GM21360 (cell line): ENCODE measurements around the gene RHD.
"Not testable (repeated sequence)": the region's sequence is repeated elsewhere in the genome, so short reads cannot be mapped to it uniquely, and the experiment has no call there.

Source experiments
- ATAC-seq: cut with Tn5 transposase; IDR thresholded peaks from one replicate; pipeline ENCODE4 v1.9.1; 2021; ENCODE audit warnings: mild to moderate bottlenecking, moderate library complexity; ENCODE audit not compliant: unreplicated experiment

The RHD gene

GRCh38 chr1:25347556-25347955, 75.2 kb downstream of the RHD start:
- ATAC-seq = no peak

GRCh38 chr1:25349606-25350005, 77.3 kb downstream of the RHD start:
- no peak for ATAC-seq

GRCh38 chr1:25355841-25356395, 83.6 kb downstream of the RHD start:
- no peak for ATAC-seq

DNA sequence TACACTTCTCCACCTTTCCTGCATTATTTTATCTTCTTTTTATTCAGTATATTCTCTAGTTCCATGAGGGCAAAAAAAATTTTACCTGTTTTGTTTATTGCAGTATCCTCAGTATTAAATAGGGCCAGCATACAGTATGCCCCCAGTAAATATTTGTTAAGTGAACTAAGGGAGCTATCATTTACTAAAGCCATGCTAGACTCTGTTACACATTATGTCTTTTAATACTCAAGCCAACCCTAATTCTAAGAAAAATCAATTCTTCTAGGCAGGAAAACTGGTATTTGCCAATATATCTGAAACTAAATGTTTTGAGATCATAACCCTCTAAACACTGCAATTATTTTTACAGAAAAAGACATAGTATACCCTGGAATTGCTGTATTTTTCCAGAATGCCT, 84.1 kb downstream of the RHD start:
- no peak for ATAC-seq

- ATAC-seq = no peak
These were observed 84.5 kb downstream of the RHD start for GRCh38 chr1:25356848-25357247.

DNA sequence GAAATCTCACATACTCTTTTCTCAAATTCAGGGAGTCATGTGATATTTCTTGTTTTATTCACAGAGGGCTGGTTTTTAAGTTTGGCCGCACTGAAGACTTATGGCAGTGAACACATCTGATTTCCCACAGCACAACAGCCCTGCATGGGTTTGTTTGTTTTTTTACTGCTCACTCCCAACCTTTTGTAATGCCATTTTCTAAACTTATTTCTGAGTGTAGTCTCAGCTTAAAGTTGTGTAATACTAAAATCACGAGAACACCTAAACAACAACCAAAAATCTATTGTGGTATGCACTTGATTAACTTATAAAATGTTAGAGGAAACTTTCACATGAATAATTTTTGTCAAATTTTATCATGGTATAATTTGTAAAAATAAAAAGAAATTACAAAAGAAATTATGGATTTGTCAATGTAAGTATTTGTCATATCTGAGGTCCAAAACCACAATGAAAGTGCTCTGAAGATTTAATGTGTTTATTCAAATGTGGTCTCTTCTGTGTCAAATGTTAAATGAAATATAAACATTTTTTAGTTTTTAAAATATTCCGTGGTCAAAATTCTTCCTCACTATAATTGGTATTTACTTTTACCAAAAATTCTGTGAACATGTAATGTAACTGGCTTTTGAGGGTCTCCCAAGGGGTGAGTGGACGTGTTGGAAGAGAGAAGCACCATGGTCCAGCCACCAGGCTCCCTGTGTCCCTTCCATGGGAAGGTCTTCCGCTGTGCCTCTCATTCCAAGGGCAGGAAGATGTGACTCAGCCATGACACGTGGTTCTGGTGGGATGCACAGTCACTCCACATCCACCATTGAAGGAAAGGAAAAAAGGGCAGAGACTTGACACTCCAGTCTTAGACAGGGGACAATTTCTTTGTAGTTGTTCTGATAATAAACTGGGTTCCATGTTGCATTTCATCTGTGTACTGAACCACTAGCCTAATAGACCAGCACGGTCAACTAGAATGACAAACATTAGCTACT, 88.6 kb downstream of the RHD start:
- no peak for ATAC-seq

DNA sequence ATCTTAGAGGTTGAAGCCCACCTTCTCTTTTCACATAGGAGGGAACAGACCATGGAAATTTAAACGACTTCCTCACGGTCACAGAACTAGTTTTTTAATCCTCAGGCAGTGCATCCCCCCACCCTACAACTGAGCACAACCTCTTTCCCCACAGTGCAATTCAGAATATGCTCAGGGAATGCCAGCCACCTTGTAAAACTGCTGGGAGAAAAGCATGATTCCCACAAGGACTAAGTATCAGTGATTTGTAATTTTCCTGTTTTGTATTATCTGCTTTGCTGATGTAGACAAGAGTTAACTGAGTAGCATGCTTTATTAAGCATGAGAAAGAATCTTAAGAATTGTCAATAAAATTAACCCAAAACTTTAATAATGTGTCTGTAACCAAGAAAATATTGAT, 89.6 kb downstream of the RHD start:
- no peak for ATAC-seq

GRCh38 chr1:25362634-25363559, 90.6 kb downstream of the RHD start:
- not testable (repeated sequence) for ATAC-seq

DNA sequence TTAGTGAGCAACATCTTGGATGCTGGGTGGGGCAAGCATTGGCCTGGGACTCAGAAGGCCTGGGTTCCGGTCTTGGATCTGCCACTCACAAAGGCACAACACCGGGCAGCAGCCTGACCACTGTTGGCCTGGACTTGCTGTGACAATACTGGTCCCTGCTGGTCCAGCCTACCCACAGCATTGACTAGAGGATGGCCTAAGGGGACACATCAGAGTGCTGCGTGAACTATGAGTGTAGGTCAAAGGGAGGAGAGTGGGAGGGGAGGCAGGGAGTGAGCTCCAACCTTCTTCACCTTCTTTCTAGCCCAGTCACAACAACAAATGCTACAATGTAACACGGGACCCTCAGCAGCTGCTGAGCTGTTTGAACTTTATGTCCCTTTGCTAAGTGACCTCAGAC, 96.9 kb downstream of the RHD start:
- ATAC-seq = no peak

GRCh38 chr1:25369691-25370271, 97.5 kb downstream of the RHD start:
- ATAC-seq = not testable (repeated sequence)

DNA sequence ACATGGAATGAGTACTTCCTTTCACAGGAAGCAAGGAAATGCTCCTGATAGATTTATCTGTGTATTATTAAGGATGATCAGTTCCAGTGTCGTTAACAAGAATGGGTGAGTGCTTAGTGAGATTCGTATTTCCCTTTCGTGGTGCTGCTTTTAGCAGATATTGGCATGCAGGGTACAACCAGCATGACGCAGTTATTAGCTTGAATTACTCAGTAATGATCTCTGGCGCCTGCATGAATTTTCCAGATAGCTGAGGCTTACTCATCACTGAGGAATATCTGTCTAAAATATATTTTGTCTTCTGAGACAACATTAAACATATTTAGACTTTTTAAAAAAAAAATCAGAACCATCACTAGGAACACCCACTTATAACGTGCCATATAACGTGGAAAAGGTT, 99.4 kb downstream of the RHD start:
- not testable (repeated sequence) for ATAC-seq

DNA sequence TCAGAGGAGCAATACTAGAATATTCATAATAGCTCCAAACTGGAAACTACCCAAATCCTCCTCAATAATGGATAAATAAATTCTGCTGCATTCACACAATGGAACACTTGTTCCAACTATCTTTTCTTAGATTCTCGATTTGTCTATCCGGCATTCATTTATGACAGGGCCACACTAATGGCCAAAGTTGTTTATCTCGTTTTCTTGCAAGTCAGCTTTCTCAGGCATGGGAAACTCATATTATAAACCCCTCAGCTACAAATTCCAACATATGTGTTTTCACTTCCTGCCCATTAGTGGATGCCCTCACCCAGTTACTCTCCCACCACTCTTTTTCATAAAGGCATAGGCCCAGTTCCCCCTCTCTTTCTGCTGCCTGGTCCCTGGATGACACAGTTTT, 106.1 kb downstream of the RHD start:
- not testable (repeated sequence) for ATAC-seq
